Measurements from ENCODE around the gene ZFP42.
"Not testable (repeated sequence)": the region's sequence is repeated elsewhere in the genome, so short reads cannot be mapped to it uniquely, and the experiment has no call there.

ZFP42 gene

GRCh38 chr4:188023682-188024081 lies 28.1 kb downstream of the ZFP42 start:
- no peak for DNase-seq

GRCh38 chr4:188025476-188025875 lies 29.9 kb downstream of the ZFP42 start:
- DNase-seq, result no peak

GRCh38 chr4:188029114-188029513 lies 33.5 kb downstream of the ZFP42 start:
- DNase-seq, result no peak

DNA sequence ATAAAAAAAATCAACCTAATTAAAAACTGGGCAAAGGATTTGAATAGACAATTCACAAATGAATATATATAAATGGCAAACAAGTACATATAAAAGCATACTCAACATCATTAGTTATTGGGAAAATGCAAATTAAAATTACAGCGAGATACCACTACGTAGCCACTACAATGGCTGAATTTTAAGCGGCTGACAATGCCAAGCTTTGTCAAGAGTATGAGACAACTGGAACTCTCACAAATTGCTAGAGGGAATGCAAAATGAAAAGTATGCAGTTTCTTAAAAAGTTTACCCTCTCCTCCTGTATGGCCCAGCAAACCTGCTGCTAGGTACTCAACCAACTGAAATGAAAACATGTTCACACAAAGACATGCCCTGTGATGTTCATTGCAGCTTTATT lies 34.8 kb downstream of the ZFP42 start:
- no peak for DNase-seq

- no peak for DNase-seq
Observed at GRCh38 chr4:188031751-188032150, 36.2 kb downstream of the ZFP42 start.

- DNase-seq, result no peak
Observed at GRCh38 chr4:188032170-188032569, 36.6 kb downstream of the ZFP42 start.

DNA sequence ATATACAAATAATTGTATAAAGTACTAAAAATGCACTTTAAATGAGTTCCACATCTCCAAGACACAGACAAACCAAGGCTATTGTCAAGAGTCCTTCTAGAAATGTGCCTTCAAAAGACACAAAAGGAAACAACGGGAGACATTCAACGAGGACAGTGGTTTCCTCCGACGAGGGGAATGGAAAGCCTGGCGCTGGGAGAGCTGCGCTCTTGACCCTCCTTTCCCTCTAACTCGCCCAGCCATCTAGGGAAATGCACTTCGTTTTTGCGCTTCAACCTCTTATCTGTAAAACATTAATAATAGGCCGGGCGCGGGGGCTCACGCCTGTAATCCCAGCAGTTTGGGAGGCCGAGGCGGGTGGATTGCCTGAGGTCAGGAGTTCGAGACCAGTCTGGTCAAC lies 37.0 kb downstream of the ZFP42 start:
- no peak for DNase-seq

- DNase-seq, result no peak
Observed at GRCh38 chr4:188037003-188037713, 41.6 kb downstream of the ZFP42 start.

GRCh38 chr4:188041721-188042120 lies 46.1 kb downstream of the ZFP42 start:
- DNase-seq, result no peak

DNA sequence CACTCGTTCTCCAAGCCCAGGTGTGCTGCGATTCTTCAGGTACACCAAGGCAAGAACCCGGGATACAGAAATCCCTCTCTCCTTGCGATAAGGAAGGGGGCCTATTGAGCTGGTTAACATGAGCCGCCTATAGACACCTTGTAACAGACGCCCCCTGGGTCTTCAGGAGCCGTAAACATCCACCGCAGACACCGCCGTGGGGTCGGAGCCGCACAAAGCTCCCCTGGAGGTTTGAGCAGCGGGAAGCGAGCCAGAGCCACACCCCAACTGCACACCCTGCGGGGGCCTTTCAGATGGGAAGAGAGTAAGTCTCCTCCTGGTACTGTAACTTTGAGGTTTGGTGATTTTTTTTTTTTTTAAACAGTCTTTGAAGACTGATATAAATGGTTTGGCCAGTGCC lies 46.6 kb downstream of the ZFP42 start:
- DNase-seq, result no peak

DNA sequence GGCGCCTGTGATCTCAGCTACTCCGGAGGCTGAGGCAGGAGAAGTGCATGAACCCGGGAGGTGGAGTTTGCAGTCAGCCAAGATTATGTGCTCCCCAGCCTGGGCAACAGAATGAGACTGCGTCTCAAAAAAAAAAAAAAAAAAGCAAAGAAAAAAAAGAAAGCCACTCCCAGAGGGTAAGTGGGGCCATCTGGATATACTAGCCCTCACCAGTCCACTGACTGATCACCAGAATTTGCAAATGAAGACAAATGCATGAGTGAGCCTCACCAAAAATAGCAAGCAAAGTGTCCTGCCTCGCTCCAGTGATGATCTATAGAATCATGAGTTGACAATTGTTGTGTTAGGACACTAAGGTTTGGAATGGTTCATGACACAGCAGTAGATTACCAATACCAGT lies 47.6 kb downstream of the ZFP42 start:
- no peak for DNase-seq

- not testable (repeated sequence) for DNase-seq
Observed at GRCh38 chr4:188045461-188045860, 49.9 kb downstream of the ZFP42 start.

GRCh38 chr4:188046657-188047056 lies 51.1 kb downstream of the ZFP42 start:
- no peak for DNase-seq

- no peak for DNase-seq
Observed at GRCh38 chr4:188053302-188053701, 57.7 kb downstream of the ZFP42 start.

Data from activated CD8-positive, alpha-beta memory T cell treated with anti-CD3 and anti-CD28 coated beads, Interleukin-2, amount 50 U/mL, for 48 hours (primary cell).